DND-41 (cell line): ENCODE results near the gene PMFBP1.

Source experiments
- EZH2 ChIP-seq: IDR thresholded peaks from 3 replicates; pipeline ENCODE4 v1.6.1; 2012; ENCODE audit warnings: borderline replicate concordance, low read depth, mild to moderate bottlenecking, moderate library complexity, low read length, inconsistent platforms; ENCODE audit not compliant: severe bottlenecking
- TF ChIP-seq, protein P1 (sequence below): IDR thresholded peaks from 2 replicates; pipeline ENCODE4 v1.5.1; 2012; ENCODE audit warnings: borderline replicate concordance, low read length, moderate library complexity, mild to moderate bottlenecking; ENCODE audit not compliant: poor library complexity, severe bottlenecking; ENCODE audit errors: extremely low read depth

DNA sequence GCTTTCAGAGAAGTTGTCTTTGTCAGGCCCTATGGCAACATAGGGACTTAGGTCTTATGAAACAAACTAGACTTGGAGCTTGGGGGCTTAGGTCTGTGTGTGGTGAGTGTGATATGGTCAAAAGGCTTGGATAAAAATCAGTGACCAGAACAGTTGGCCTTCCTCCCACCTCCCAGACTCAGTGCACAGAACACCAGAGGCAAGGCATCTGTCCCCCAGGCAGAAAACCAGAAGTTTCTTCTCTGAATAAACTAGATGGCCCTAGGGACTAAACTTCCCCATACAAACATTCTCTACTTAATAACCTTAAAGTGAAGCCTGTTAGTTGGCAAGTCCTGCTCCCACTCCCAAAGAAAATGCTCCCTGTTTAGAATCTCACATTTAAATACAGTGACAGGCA, 39.2 kb upstream of the PMFBP1 start:
- TF ChIP-seq, protein P1, sequence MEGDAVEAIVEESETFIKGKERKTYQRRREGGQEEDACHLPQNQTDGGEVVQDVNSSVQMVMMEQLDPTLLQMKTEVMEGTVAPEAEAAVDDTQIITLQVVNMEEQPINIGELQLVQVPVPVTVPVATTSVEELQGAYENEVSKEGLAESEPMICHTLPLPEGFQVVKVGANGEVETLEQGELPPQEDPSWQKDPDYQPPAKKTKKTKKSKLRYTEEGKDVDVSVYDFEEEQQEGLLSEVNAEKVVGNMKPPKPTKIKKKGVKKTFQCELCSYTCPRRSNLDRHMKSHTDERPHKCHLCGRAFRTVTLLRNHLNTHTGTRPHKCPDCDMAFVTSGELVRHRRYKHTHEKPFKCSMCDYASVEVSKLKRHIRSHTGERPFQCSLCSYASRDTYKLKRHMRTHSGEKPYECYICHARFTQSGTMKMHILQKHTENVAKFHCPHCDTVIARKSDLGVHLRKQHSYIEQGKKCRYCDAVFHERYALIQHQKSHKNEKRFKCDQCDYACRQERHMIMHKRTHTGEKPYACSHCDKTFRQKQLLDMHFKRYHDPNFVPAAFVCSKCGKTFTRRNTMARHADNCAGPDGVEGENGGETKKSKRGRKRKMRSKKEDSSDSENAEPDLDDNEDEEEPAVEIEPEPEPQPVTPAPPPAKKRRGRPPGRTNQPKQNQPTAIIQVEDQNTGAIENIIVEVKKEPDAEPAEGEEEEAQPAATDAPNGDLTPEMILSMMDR = no peak
- no peak for TF ChIP-seq EZH2
